Transverse colon (tissue), 4 donors: ENCODE data around the gene ZNF341. TPM values are rescaled to one million over a fixed set of nuclear protein-coding genes. Genes with fewer than 3 reads are reported as not detected.

ENCODE experiments used
- DNase-seq: peaks from one replicate; pipeline ENCODE4 v3.0.0-alpha.2; 2019
- H3K27ac ChIP-seq, 4 donors: fragments of 200-600 bp; sonication (generic); 2 replicates each; pipeline ENCODE4 v1.5.1; 2016 to 2018; ENCODE audit warnings: inconsistent platforms in 4 of 4
- H3K27me3 ChIP-seq: fragments of 200-600 bp; sonication (generic); 2 replicates; pipeline ENCODE4 v1.5.1; 2017; ENCODE audit warnings: inconsistent platforms
- H3K36me3 ChIP-seq, 4 donors: fragments of 200-600 bp; sonication (generic); 2 replicates each; pipeline ENCODE4 v1.5.1; 2017 to 2019; ENCODE audit warnings: inconsistent platforms in 4 of 4
- H3K4me1 ChIP-seq, 4 donors: fragments of 200-600 bp; sonication (generic); 2 replicates each; pipeline ENCODE4 v1.5.1; 2017 to 2020; ENCODE audit warnings: inconsistent platforms in 4 of 4
- H3K4me3 ChIP-seq, 4 donors: fragments of 200-600 bp; sonication (generic); 1 replicate in 1 of 4; 2 replicates in 3 of 4; pipeline versions ENCODE4 v1.5.1 to v1.6.1; 2017 to 2019; ENCODE audit warnings: inconsistent platforms in 4 of 4
- H3K9me3 ChIP-seq, 2 donors: fragments of 200-600 bp; sonication (generic); 2 replicates each; pipeline ENCODE4 v1.5.1; 2017 to 2019; ENCODE audit warnings: inconsistent platforms in 2 of 2
- EP300 ChIP-seq: sonication (generic); formaldehyde crosslinking; IDR thresholded peaks from one replicate; pipeline ENCODE4 v1.6.1; 2017; ENCODE audit warnings: antibody characterized with exemption, low read depth
- POLR2A ChIP-seq: fragments of 450-650 bp; IDR thresholded peaks from one replicate; pipeline ENCODE4 v1.6.1; 2016; ENCODE audit warnings: antibody characterized with exemption, mild to moderate bottlenecking, moderate library complexity
- POLR2AphosphoS5 ChIP-seq, 3 donors: sonication (generic); formaldehyde crosslinking; IDR thresholded peaks; one replicate each; pipeline ENCODE4 v1.6.1; 2016; ENCODE audit warnings: antibody characterized with exemption in 3 of 3
- WGBS, 2 donors: methylation state at CpG; one replicate each; pipeline ENCODE4 v1.1.5; 2018; ENCODE audit warnings: low coverage in 1 of 2; 5-methylcytosine and 5-hydroxymethylcytosine counted together
- in situ Hi-C, 4 donors: fragments of 200-750 bp; cut with MboI; loops; one replicate each; pipeline versions ENCODE4 v1.15.0 to v1.15.1; 2017; ENCODE audit warnings: low sequenced_read_pairs in 3 of 4, low pct_ligation_motif_present in 1 of 4, low pct_unique_long_range_greater_than_20kb in 1 of 4
- intact Hi-C: fragments of 100-400 bp; cut with DNase I; formaldehyde crosslinking; loops from one replicate; pipeline ENCODE4 v1.15.1; 2023; ENCODE audit warnings: low total_unique reads
- total RNA-seq, 4 donors: library from RNA; depleted of rRNA; stranded (reverse); fragments of >200 nt; gene quantifications; one replicate each; pipeline ENCODE4 v1.1.0, GENCODE V29; 2016
- TF ChIP-seq, protein P1 (sequence below), 5 experiments: fragments of 200-600 bp in 3 of 5; fragments of 450-650 bp in 2 of 5; sonication (generic) in 3 of 5; IDR thresholded peaks; 1 replicate in 2 of 5; 2 replicates in 3 of 5; pipeline ENCODE4 v1.5.1; 2016 to 2017; ENCODE audit warnings: antibody characterized with exemption in 5 of 5, inconsistent platforms in 3 of 5, mild to moderate bottlenecking in 2 of 5, moderate library complexity in 1 of 5

ZNF341 gene
- total RNA-seq, 4 donors from 2014 or later, result 3.8 to 7.2 (median 7.1) TPM

DNA sequence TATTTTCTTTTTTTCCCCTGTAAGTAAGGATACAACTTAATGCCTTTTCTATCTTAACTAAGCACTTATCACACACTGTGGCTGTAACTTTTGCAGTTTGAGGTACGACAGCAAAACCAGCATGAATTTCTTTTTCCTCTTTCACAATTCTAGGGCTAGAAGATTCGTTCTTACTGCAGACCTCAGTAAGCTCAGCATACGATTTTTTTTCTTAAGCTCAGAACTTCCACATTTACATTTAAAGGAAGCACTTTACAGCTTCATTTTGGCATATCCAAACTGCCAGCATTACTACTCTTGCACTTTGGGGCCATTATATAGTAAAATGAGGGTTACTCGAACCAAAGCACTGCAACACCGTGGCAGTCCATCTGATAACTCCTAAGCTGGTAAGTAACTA is 78.5 kb downstream of the ZNF341 start:
- Histone ChIP-seq H3K4me1 (peaks cover 10 to 36% (median 27%) of the 10 kb centered on the region in 4 donors), H3K4me3 (no peak overlapping the region), H3K9me3 (no peaks in the 10 kb centered on the region), H3K27ac (no peak overlapping the region), H3K27me3 (no peaks in the 10 kb centered on the region), H3K36me3 (no peaks in the 10 kb centered on the region)
- in situ Hi-C loops (no loop called here), intact Hi-C loops (no loop called here)
- DNase-seq, result no peak
- TF ChIP-seq EP300 (no peak), POLR2AphosphoS5 (IDR thresholded peaks at IDR 0.05) (no peak), POLR2A (no peak)
- TF ChIP-seq, protein P1, sequence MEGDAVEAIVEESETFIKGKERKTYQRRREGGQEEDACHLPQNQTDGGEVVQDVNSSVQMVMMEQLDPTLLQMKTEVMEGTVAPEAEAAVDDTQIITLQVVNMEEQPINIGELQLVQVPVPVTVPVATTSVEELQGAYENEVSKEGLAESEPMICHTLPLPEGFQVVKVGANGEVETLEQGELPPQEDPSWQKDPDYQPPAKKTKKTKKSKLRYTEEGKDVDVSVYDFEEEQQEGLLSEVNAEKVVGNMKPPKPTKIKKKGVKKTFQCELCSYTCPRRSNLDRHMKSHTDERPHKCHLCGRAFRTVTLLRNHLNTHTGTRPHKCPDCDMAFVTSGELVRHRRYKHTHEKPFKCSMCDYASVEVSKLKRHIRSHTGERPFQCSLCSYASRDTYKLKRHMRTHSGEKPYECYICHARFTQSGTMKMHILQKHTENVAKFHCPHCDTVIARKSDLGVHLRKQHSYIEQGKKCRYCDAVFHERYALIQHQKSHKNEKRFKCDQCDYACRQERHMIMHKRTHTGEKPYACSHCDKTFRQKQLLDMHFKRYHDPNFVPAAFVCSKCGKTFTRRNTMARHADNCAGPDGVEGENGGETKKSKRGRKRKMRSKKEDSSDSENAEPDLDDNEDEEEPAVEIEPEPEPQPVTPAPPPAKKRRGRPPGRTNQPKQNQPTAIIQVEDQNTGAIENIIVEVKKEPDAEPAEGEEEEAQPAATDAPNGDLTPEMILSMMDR (IDR thresholded peaks at IDR 0.05), result no peak
- WGBS, 2 donors, result 48 to 57% methylated on average over 5 of the region's 5 CpGs

DNA sequence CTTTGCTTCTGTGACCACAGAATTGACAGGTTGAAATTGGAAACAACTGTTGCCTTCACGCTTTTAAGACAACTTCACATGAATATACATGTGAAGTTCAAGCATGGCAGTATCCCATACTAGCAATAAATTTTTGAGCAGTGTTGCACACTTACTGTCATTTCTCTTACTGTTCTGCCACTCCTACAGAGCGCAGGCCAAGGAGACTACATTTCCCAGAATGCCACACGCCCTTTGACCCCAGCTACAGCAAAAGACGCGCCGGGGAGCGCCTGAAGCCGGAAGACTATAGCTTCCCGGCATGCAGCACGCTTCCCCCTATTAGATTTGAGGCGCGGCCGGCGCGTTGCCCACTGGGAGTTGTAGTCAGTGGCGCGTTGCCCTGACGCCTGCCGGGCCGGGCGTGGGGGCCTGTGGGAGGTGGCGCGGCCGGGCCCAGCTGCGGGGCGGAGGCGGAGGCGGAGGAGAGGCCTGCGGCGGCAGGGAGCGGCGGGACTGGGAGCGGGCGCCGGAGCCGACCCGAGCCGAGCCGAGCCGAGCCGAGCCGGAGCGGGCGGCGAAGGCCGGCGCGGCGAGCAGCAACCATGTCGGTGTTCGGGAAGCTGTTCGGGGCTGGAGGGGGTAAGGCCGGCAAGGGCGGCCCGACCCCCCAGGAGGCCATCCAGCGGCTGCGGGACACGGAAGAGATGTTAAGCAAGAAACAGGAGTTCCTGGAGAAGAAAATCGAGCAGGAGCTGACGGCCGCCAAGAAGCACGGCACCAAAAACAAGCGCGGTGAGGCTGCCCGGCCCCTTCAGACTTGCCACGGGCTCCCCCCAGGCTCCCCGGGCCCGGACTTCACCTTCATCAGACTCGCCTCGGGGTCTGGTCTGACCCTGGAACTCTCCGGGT is 79.3 kb downstream of the ZNF341 start, which contains the start of gene CHMP4B:
TSS of gene CHMP4B (plus strand) at position 464 of the 891 bp plus-strand sequence. CDS start at position 585, 121 bp downstream.
- Histone ChIP-seq H3K9me3 (no peaks in the 10 kb centered on the region), H3K36me3 (no peaks in the 10 kb centered on the region), H3K27ac (peak within 1 kb of the TSS; percentile 96 to 99 (median 98)), H3K4me1 (peaks cover 10 to 45% (median 33%) of the 10 kb centered on the region in 4 donors), H3K4me3 (peak within 1 kb of the TSS; percentile 70 to 97 (median 82)), H3K27me3 (no peaks in the 10 kb centered on the region)
- TF ChIP-seq EP300, result no peak
- TF ChIP-seq, protein P1 (IDR thresholded peaks at IDR 0.05), result no peak
- TF ChIP-seq POLR2AphosphoS5 (IDR thresholded peaks at IDR 0.05), result peak; percentile 72 to 94 (median 93)
- TF ChIP-seq POLR2A, result peak; percentile 81
- in situ Hi-C loops, result no loop called here
- WGBS, 2 donors, result 0 to 18% methylated on average over 1 to 56 of the region's 71 CpGs
- intact Hi-C loops, result no loop called here
- DNase-seq, result peak; percentile 99

DNA sequence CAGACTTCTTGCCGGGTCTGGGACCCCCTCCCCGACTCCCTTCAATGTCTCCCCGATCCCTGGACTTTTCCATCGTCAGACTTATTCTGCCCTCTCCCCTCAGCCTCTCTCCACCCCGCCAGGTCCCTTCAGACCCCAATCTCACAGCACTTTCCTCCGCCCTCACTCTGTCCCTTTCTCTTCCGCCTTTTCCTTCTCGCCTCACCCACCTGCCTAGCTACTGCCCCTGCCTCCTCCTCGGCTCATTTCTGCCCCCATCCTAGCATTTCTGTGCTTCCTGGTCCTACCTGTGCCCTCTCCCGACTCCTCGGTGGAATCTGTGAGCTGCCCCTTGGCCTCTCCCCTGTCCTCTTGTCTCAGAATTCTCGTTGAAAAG is 80.0 kb downstream of the ZNF341 start:
- Histone ChIP-seq H3K9me3 (no peaks in the 10 kb centered on the region), H3K4me1 (peaks cover 10 to 51% (median 35%) of the 10 kb centered on the region in 4 donors), H3K4me3 (peak overlapping the region; percentile 70 to 97 (median 82)), H3K36me3 (no peaks in the 10 kb centered on the region), H3K27me3 (no peaks in the 10 kb centered on the region), H3K27ac (peak overlapping the region; percentile 96 to 99 (median 98))
- in situ Hi-C loops, result no loop called here
- DNase-seq, result no peak
- WGBS, 2 donors, result 0 to 2% methylated on average over 10 to 12 of the region's 12 CpGs
- intact Hi-C loops, result no loop called here
- TF ChIP-seq POLR2AphosphoS5 (IDR thresholded peaks at IDR 0.05) (no peak), POLR2A (no peak), EP300 (no peak)
- TF ChIP-seq, protein P1 (IDR thresholded peaks at IDR 0.05), result no peak

DNA sequence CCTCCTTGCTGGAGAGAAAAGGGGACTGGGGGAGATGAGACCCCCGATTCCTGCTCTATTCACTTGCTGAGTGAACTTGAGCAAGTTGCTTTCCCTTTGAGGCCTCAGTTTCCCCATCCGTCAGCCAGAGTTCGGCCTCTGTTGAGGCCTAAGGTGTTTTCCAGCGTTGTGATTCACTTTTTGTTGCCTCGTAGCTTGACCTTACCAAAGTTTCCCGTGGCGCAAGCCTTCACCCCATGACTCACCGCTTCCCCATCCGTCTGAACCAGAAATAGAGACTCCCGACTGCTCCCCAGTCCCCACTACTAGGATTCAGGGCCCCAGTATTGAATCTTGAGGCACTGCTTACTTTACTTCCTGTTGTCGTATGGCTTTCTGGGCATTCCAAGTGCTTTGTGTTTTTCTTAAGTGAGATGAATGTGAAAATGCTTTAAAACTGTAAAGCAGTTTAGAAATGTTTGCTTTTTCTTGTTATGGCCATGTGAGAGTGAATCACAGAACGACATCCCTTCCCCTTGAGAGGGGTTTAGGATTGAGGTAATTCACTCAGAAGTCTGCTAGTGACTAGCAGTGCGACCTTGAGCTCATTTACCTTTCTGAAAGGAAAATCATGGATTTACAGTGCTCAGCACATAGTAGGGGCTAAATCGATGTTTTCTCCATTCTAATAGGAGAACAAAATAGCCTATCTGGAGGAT is 80.5 kb downstream of the ZNF341 start:
- TF ChIP-seq POLR2A, result peak; percentile 25
- TF ChIP-seq, protein P1 (IDR thresholded peaks at IDR 0.05), result no peak
- TF ChIP-seq POLR2AphosphoS5 (IDR thresholded peaks at IDR 0.05), result peak in 2 of 3 donors; percentile 11 to 32
- no peak for TF ChIP-seq EP300
- in situ Hi-C loops, result no loop called here

More for the DNA sequence above, 80.5 kb downstream of the ZNF341 start:
- Histone ChIP-seq H3K27ac (peak overlapping the region; percentile 96 to 99 (median 98)), H3K36me3 (no peaks in the 10 kb centered on the region), H3K9me3 (no peaks in the 10 kb centered on the region), H3K4me3 (peak overlapping the region; percentile 70 to 97 (median 82)), H3K4me1 (peaks cover 11 to 56% (median 40%) of the 10 kb centered on the region in 4 donors), H3K27me3 (no peaks in the 10 kb centered on the region)
- DNase-seq, result peak; percentile 67
- WGBS, 2 donors, result 2 to 4% methylated on average over 13 to 14 of the region's 14 CpGs
- intact Hi-C loops, result no loop called here
